Ascending aorta (tissue), 2 donors: ENCODE results near the gene ASB18. TPM values are rescaled to one million over a fixed set of nuclear protein-coding genes. Genes with fewer than 3 reads are reported as not detected.

ENCODE experiments used
- DNase-seq, 2 donors: peaks; one replicate each; pipeline ENCODE4 v3.0.0-alpha.2; 2019; ENCODE audit warnings: low spot score in 2 of 2
- H3K27ac ChIP-seq, 2 donors: fragments of 200-600 bp; sonication (generic); one replicate each; pipeline ENCODE4 v1.5.1; 2016 to 2017; ENCODE audit warnings: mild to moderate bottlenecking in 1 of 2
- H3K27me3 ChIP-seq: fragments of 200-600 bp; sonication (generic); one replicate; pipeline ENCODE4 v1.5.1; 2017
- H3K36me3 ChIP-seq, 2 donors: fragments of 200-600 bp; sonication (generic); one replicate each; pipeline ENCODE4 v1.5.1; 2016
- H3K4me1 ChIP-seq, 2 donors: fragments of 200-600 bp; sonication (generic); one replicate each; pipeline ENCODE4 v1.5.1; 2016 to 2017; ENCODE audit warnings: mild to moderate bottlenecking in 1 of 2
- H3K4me3 ChIP-seq, 2 donors: fragments of 200-600 bp; sonication (generic); one replicate each; pipeline ENCODE4 v1.5.1; 2016 to 2017; ENCODE audit warnings: mild to moderate bottlenecking in 1 of 2
- H3K9me3 ChIP-seq, 2 donors: fragments of 200-600 bp; sonication (generic); one replicate each; pipeline ENCODE4 v1.5.1; 2016
- intact Hi-C: fragments of 100-400 bp; cut with DNase I; formaldehyde crosslinking; loops from one replicate; pipeline ENCODE4 v1.15.1; 2023
- total RNA-seq: library from RNA; depleted of rRNA; stranded (reverse); fragments of >200 nt; gene quantifications from one replicate; pipeline ENCODE4 v1.1.0, GENCODE V29; 2016
- TF ChIP-seq, protein P1 (sequence below), 3 experiments: fragments of 200-600 bp in 2 of 3; fragments of 450-650 bp in 1 of 3; sonication (generic) in 2 of 3; IDR thresholded peaks; one replicate each; pipeline ENCODE4 v1.5.1; 2016 to 2019; ENCODE audit warnings: antibody characterized with exemption in 3 of 3, mild to moderate bottlenecking in 1 of 3, moderate library complexity in 1 of 3

Gene ASB18
- total RNA-seq, 1 donor from 2014 or later = not detected

DNA sequence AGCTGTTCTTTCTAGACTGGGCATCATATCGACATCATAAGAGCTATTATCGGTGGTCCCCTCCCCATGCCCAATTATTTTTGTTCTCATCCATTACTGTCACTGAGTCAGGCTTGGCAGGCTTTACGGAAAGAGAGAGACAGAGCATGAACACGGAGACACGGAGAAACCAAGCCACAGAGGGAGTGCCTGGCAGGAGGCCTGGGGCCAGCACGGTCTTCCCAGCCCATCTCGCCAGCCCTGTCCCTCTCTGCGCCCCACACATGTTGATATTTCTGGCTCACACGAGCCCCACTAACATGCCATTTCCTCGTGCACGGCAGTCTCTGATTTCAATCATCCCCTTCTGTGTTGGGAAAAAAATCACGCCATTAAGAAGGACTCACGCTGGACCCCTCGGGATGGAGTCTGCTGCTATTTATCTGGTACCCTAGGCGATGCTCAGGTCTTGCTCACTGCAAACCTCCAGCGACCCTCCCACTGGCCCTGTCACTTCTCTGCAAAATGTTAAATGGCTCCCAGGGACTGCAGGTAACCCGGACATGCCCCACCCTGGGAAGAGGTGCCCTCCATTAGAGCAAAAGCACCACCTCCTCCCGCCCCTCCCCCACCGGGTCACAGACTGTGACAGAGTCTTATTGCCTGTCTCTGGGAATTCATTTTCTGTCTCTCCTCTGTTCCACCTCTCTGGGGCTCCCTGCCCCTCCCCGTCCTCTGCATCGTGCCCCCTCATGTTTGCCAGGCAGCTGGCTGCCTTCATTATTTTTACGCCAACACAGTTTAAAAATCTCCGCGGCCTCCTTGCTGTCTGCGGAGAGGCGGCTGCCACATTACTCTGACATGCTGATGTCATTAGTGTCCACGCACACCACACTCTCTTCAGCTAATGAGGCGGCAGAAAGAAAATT is 55.9 kb downstream of the ASB18 start:
- no peaks in the 10 kb centered on the region for H3K9me3 ChIP-seq
- no peak overlapping the region for H3K27ac ChIP-seq
- no peak for DNase-seq
- no peaks in the 10 kb centered on the region for H3K4me1 ChIP-seq
- intact Hi-C loops = no loop called here
- no peak overlapping the region for H3K4me3 ChIP-seq
- no peaks in the 10 kb centered on the region for H3K36me3 ChIP-seq
- TF ChIP-seq, protein P1, sequence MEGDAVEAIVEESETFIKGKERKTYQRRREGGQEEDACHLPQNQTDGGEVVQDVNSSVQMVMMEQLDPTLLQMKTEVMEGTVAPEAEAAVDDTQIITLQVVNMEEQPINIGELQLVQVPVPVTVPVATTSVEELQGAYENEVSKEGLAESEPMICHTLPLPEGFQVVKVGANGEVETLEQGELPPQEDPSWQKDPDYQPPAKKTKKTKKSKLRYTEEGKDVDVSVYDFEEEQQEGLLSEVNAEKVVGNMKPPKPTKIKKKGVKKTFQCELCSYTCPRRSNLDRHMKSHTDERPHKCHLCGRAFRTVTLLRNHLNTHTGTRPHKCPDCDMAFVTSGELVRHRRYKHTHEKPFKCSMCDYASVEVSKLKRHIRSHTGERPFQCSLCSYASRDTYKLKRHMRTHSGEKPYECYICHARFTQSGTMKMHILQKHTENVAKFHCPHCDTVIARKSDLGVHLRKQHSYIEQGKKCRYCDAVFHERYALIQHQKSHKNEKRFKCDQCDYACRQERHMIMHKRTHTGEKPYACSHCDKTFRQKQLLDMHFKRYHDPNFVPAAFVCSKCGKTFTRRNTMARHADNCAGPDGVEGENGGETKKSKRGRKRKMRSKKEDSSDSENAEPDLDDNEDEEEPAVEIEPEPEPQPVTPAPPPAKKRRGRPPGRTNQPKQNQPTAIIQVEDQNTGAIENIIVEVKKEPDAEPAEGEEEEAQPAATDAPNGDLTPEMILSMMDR (IDR thresholded peaks at IDR 0.05) = no peak
- no peaks in the 10 kb centered on the region for H3K27me3 ChIP-seq

DNA sequence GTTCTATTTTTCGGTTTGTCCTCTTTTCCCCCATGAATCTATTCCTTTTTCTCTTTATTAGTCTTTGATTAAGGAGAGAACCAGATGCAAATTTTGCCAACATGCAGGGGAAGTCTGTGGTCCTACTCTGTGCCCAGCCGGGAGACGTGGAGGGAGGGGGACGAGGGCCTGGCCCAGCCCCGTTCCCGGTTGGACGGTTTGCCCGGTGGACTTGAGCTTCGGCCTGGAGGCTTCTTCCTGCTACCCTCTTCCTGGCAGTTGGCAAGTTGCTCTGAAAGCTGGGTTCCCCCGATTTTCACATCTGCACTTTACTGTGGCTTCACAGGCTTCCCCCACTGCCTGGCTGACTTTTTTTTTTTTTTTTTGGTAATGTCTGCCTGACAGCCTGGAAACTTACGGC is 56.7 kb downstream of the ASB18 start:
- no peak for DNase-seq
- Histone ChIP-seq H3K4me3 (no peak overlapping the region), H3K27me3 (no peaks in the 10 kb centered on the region), H3K9me3 (no peaks in the 10 kb centered on the region), H3K27ac (no peak overlapping the region), H3K4me1 (no peaks in the 10 kb centered on the region), H3K36me3 (no peaks in the 10 kb centered on the region)
- intact Hi-C loops = no loop called here
- TF ChIP-seq, protein P1 (IDR thresholded peaks at IDR 0.05) = no peak

GRCh38 chr2:236205867-236206645 is 58.1 kb downstream of the ASB18 start:
- no peaks in the 10 kb centered on the region for H3K27me3 ChIP-seq
- H3K36me3 ChIP-seq = no peaks in the 10 kb centered on the region
- no peak overlapping the region for H3K27ac ChIP-seq
- intact Hi-C loops = no loop called here
- no peaks in the 10 kb centered on the region for H3K4me1 ChIP-seq
- TF ChIP-seq, protein P1 (IDR thresholded peaks at IDR 0.05) = no peak
- DNase-seq = no peak
- no peak overlapping the region for H3K4me3 ChIP-seq
- H3K9me3 ChIP-seq = no peaks in the 10 kb centered on the region

GRCh38 chr2:236204953-236205352 is 59.3 kb downstream of the ASB18 start:
- intact Hi-C loops = no loop called here
- Histone ChIP-seq H3K27me3 (no peaks in the 10 kb centered on the region), H3K27ac (no peak overlapping the region), H3K4me3 (no peak overlapping the region), H3K36me3 (no peaks in the 10 kb centered on the region), H3K4me1 (no peaks in the 10 kb centered on the region), H3K9me3 (no peaks in the 10 kb centered on the region)
- no peak for DNase-seq
- TF ChIP-seq, protein P1 (IDR thresholded peaks at IDR 0.05) = no peak

DNA sequence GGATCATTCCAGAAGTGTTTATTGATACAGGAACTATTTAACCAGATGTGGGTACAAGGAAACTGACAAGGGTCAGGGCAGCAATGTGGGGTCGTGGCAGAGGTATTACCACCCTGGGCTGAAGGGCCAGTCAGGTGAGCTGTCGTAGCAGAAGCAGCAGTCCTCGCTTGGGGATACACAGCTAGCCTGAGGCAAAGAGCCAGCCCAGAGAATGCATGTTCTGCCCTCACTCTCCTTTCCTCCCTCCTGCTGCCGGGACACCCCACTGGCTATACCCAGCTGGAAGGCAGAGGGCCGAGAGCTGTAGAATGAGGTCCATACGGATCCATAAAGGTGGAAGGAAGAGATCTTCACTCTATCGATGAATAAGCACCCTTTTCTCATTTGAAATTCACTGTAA is 63.8 kb downstream of the ASB18 start:
- no peaks in the 10 kb centered on the region for H3K36me3 ChIP-seq
- no peaks in the 10 kb centered on the region for H3K4me1 ChIP-seq
- intact Hi-C loops = no loop called here
- TF ChIP-seq, protein P1 (IDR thresholded peaks at IDR 0.05) = no peak
- DNase-seq = no peak
- no peak overlapping the region for H3K27ac ChIP-seq
- H3K4me3 ChIP-seq = no peak overlapping the region
- no peaks in the 10 kb centered on the region for H3K9me3 ChIP-seq
- H3K27me3 ChIP-seq = no peaks in the 10 kb centered on the region
